ENCODE data around the gene FYTTD1. TPM values are rescaled to one million over a fixed set of nuclear protein-coding genes. Genes with fewer than 3 reads are reported as not detected.

FYTTD1 gene
- total RNA-seq, 1 donor from 2014 or later, result 66.9 TPM

GRCh38 chr3:197784019-197784585 is 34.4 kb downstream of the FYTTD1 start:
- intact Hi-C loops (cut with DNase I), result no loop called here
- ATAC-seq (ENCODE audit: poor library complexity) (no peak), DNase-seq (no peak)

- DNase-seq (no peak), ATAC-seq (ENCODE audit: poor library complexity) (no peak)
- intact Hi-C loops (cut with DNase I), result no loop called here
Observed at GRCh38 chr3:197787412-197787811, 37.7 kb downstream of the FYTTD1 start.

- ATAC-seq (ENCODE audit: poor library complexity), result no peak
- intact Hi-C loops (cut with DNase I), result no loop called here
- DNase-seq, result no peak
Observed at GRCh38 chr3:197789309-197789708, 39.6 kb downstream of the FYTTD1 start.

GRCh38 chr3:197790033-197790432 is 40.4 kb downstream of the FYTTD1 start:
- ATAC-seq (ENCODE audit: poor library complexity) (no peak), DNase-seq (no peak)
- intact Hi-C loops (cut with DNase I), result no loop called here

GRCh38 chr3:197791113-197791891 is 41.6 kb downstream of the FYTTD1 start, which contains the start of gene LRCH3:
LRCH3 (plus strand) TSS chr3:197791254; CDS start chr3:197791279, 25 bp downstream.
- intact Hi-C loops (cut with DNase I), result no loop called here
- ATAC-seq (ENCODE audit: poor library complexity) (peak; percentile 94), DNase-seq (peak; percentile 89)

GRCh38 chr3:197791892-197792647 is 42.4 kb downstream of the FYTTD1 start:
- intact Hi-C loops (cut with DNase I), result no loop called here
- ATAC-seq (ENCODE audit: poor library complexity) (peak; percentile 29), DNase-seq (no peak)

GRCh38 chr3:197793247-197793646 is 43.6 kb downstream of the FYTTD1 start:
- no peak for ATAC-seq (ENCODE audit: poor library complexity)
- intact Hi-C loops (cut with DNase I), result no loop called here
- DNase-seq, result no peak

GRCh38 chr3:197794115-197794514 is 44.4 kb downstream of the FYTTD1 start:
- ATAC-seq (ENCODE audit: poor library complexity), result no peak
- intact Hi-C loops (cut with DNase I), result no loop called here
- DNase-seq, result no peak

- intact Hi-C loops (cut with DNase I), result no loop called here
- no peak for DNase-seq
Observed at GRCh38 chr3:197795200-197795599, 45.5 kb downstream of the FYTTD1 start.

GRCh38 chr3:197796087-197796486 is 46.4 kb downstream of the FYTTD1 start:
- DNase-seq (no peak), ATAC-seq (ENCODE audit: poor library complexity) (no peak)
- intact Hi-C loops (cut with DNase I), result no loop called here

More at GRCh38 chr3:197795200-197795599, 45.5 kb downstream of the FYTTD1 start:
- no peak for ATAC-seq (ENCODE audit: poor library complexity)

GRCh38 chr3:197798863-197799262 is 49.2 kb downstream of the FYTTD1 start:
- ATAC-seq (ENCODE audit: poor library complexity), result peak; percentile 34
- DNase-seq, result no peak
- intact Hi-C loops (cut with DNase I), result no loop called here

- intact Hi-C loops (cut with DNase I), result no loop called here
- no peak for ATAC-seq (ENCODE audit: poor library complexity)
- DNase-seq, result no peak
Observed at GRCh38 chr3:197800379-197800778, 50.7 kb downstream of the FYTTD1 start.

- DNase-seq (no peak), ATAC-seq (ENCODE audit: poor library complexity) (no peak)
- intact Hi-C loops (cut with DNase I), result no loop called here
Observed at GRCh38 chr3:197801891-197802778, 52.5 kb downstream of the FYTTD1 start.

- ATAC-seq (ENCODE audit: poor library complexity) (no peak), DNase-seq (no peak)
- intact Hi-C loops (cut with DNase I), result no loop called here
Observed at GRCh38 chr3:197802779-197803459, 53.2 kb downstream of the FYTTD1 start.

GRCh38 chr3:197804511-197804910 is 54.8 kb downstream of the FYTTD1 start:
- ATAC-seq (ENCODE audit: poor library complexity) (no peak), DNase-seq (no peak)
- intact Hi-C loops (cut with DNase I), result no loop called here

- no peak for DNase-seq
- intact Hi-C loops (cut with DNase I), result no loop called here
- no peak for ATAC-seq (ENCODE audit: poor library complexity)
Observed at GRCh38 chr3:197807969-197808587, 58.4 kb downstream of the FYTTD1 start.

GRCh38 chr3:197809356-197810020 is 59.8 kb downstream of the FYTTD1 start:
- peak; percentile 56 for ATAC-seq (ENCODE audit: poor library complexity)
- intact Hi-C loops (cut with DNase I), result no loop called here

More at GRCh38 chr3:197809356-197810020, 59.8 kb downstream of the FYTTD1 start:
- DNase-seq, result no peak
